ENCODE measurements around the gene DGCR2.

The DGCR2 gene

GRCh38 chr22:19126309-19127273 is 4.4 kb upstream of the DGCR2 start:
- no peak for DNase-seq

GRCh38 chr22:19125474-19126308 is 3.5 kb upstream of the DGCR2 start:
- no peak for DNase-seq

GRCh38 chr22:19125011-19125410 is 2.8 kb upstream of the DGCR2 start:
- no peak for DNase-seq

DNA sequence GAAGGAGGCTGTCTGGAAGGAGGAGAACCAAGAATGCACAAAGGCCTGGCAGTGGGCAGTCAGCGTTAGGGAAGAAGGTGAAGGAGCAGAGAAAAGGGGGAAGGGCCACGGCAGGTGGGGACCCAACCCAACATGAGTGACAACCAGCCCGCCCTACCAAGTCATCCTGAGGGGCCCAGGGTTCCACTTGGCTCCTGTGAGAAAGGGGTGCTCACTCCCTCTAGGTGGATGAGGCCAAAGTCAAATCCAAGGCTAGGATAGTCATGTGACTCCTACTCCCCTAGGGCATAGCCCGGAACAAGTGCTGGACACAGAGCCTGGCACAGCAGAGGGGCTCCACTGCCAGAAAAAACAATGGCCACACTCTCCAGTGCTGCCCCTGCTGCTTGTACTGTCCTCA is 2.2 kb upstream of the DGCR2 start:
- DNase-seq = no peak

DNA sequence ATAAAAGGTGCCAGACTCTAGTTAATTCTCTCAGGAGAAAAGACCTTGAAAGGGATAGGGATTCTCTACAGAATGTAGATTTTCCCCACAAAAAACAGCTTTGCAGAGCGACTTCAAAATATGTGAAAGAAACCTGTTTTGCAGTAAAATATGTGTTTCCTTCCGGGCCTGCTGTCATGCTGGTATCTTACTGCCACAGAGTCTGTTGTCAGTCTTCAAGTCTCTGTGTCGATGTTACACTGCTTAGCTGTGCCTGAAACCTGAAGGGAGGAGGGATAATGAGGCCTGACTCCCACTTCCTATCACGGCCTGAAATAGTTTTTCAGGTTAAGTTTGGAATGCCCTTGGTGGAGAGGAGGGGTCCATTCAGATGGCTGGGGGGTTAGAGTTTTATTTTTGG is 1.7 kb upstream of the DGCR2 start:
- no peak for DNase-seq

DNA sequence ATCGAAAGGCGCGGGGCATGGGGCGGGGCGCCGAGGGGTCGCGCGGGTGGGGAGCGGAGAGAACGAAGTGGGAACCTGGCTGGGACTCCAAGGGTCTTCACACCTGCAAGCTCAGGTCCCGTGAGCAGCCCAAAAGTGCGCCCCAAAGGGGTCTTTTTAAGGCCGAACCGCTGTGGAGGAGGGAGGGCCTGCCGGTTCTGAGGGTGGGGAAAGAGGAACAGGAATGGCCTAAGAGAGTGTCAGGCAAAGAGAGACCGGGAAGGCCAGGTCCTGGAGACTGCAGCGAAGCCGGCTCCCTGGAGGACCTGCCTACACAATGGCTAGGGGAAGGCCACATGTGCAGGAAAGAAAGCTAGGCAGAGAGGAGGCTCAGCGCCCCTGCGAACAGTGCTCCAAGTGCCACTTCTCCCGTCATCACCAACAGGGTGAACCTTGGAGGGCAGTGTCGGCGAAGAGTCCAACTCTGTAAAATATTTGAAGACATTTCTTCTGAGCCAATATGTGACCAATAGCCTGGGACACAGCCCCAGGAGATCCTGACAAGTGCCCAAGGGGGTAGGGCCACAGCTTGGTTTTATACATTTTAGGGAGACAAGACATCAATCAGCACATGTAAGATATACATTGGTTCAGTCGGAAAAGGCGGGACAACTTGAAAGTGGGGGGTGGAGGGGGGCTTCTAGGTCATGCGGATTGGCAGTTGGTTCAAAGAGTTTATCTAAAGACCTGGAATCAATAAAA is 710 bp upstream of the DGCR2 start:
- no peak for DNase-seq

- DNase-seq = no peak
Observed at GRCh38 chr22:19121631-19122142, 525 bp downstream of the DGCR2 start.

DNA sequence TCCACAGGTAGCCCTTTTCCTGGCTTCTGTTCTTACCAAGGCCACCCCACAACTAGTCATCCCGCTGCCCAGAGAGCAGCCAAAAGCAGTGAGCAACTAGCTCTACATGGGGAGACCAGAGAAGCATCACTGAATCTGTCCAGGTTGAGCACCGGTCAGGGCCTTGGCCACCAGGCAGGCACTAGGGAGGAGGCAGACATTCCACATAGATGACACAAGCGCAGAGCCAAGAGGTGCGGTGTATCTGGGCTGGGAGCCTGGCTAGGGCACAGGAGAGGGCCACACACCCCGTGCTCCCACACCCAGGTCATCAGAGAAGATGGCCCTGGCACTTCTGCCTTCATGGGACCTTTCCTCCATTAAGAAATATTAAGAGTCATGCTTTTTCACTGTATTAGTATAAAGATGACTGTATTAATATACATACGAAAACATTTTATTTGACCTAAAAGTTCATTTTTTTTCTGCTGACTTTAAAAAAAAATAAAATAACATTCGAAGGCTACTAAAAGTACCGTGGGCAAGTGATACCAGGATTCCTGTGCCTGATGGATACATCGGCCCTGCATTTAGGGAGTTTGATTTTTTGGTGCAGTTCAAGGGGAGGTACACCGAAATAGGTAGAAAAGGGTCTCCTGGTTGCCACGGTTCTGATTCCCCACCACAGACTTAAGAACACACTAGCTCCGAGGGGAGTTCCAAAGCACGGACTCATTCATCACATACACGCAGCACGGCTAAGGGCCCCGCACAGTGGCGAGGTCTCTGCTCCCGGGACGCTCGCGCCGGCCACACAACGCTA is 1.2 kb downstream of the DGCR2 start:
- no peak for DNase-seq

DNA sequence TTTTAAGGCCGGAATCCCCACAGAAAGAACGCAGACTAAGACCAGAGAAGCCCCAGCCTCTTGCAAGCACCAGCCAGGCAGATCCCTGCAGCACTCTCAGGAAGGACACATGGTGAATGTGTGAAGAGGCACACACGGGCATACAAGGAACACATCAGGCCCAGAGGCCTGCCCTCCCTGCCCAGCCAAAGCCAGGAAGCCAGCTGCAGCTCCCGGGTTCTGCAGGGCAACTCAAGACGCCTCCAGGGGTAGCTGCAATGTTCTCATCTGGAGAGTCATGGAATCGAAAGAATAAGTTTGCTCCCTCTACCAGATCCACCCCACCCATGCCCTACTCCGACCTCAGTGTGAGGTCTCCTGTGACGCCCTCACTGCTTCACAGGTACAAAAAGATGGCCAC is 2.3 kb downstream of the DGCR2 start:
- DNase-seq = no peak

DNA sequence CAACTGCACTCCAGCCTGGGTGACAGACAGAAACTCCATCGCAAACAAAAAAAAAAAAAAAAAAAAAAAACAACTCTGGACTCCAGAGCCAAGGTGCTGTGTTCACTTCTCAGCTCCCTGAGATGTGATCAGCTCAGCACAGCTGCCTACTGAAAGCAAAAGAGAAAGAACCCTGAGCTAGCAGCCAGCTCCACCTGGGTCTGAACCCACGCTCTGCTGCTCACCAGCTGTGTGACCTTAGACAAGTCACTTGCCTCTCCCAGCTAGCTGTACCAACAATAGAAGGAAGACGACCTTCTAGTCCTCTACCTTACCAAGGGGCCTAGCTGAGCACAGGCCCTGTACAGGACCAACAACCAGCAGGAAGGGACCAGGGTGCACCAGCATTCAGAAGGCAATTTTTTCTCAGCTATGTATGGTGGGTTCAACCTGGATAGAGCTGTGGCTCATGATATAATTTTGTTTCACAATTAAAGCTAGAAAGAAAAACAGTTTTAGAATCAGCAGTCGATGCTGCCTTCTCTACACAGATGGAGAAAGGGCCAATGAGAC is 3.8 kb downstream of the DGCR2 start:
- no peak for DNase-seq

DNA sequence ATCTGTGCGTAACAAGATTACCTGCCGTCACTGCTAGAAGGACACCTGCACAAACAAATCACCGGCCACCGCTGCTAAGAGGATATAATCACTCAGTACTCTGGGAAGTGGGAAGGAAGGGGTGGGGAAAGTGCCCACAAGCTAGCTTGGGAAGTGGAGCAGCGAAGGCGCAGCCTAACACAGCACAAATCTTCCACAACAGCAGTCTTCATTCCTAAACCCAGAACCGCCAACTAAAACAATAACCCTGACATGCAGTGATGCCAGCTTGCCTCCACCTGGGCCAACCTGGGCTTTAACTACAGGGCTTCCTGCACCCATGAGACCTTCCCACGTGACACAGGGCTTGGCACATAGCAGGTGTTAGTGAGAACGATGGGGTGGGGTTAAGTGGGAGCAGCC is 5.1 kb downstream of the DGCR2 start:
- peak; percentile 60 for DNase-seq

DNA sequence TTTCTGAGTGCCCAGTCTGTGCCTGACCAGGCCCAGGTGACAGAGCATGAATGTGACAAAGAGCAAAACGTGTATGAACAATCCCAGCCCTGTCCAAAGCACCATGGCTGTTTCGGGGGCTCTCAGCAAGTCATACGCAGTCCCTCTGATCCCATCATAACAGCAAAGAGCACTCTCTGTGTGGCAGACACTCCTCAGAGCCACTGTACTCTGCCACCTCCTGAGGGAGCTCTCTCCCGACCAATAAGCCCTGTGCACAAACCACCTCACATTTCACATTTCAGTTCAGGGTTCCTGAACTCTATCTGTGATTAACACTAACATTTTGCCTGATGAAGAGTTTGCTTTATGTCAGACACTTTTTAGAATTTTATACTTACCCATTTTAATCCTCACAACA is 6.6 kb downstream of the DGCR2 start:
- DNase-seq = no peak

- no peak for DNase-seq
Observed at GRCh38 chr22:19114984-19115552, 7.1 kb downstream of the DGCR2 start.

GRCh38 chr22:19113429-19113828 is 8.8 kb downstream of the DGCR2 start:
- DNase-seq = no peak

DNA sequence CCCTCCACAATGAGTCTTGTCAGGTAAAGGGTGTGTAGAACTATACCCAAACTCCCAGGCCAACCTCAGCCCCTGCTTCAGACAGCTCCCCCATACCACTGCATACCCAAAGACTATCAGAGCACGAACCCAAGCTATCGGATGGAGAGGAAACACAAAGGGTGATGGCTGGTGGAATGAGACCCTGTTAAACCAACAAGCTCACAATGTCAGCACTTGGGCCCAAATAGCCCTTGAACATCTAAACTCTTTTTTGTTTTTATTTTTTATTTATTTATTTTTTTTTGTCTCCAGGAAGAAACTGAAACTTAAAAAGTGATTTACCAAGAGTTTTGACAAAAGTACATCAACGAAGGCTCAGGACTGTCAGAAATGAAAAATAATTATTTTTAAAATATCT is 10.6 kb downstream of the DGCR2 start:
- no peak for DNase-seq

- no peak for DNase-seq
Observed at GRCh38 chr22:19111140-19111539, 11.1 kb downstream of the DGCR2 start.

DNA sequence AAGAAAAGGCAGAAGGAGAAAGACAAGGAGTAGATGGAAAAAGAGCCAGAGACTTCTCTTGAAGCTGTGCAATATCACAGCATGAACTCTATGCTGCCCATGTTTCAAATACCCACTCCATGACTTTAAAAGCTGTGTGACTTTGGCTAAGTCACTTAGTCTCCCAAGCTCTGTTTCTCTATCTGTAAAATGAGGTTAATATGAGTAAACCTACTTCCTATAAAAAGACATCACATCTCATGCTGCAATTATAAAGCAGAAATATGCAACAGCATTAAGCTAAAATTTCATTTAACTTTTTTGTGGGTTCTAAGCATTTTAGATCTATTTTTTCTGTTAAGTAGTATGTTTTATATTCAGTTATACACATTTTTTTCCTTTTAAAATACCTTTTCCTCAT is 11.6 kb downstream of the DGCR2 start:
- DNase-seq = no peak

DNA sequence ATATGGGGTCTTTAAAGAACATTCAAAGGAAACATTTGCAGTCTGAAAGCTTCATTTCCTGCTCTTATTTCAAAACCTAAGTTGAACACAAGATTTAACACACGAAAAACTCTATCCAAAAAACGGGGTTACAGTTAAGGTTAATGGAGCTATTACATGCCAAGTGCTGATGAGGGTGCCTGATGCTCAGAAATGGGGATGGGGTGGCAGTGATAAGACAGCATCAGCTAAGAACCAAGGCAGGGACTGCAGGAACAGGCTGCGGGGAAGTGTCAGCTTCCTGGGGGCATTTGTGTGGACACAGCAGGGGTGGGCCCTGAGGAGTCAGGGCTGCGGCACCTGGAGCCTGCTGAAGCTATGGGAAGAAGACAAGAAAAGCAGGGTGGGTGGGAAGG is 12.2 kb downstream of the DGCR2 start:
- no peak for DNase-seq

GRCh38 chr22:19109198-19110063 is 12.8 kb downstream of the DGCR2 start:
- DNase-seq = no peak

- no peak for DNase-seq
Observed at GRCh38 chr22:19108807-19109197, 13.4 kb downstream of the DGCR2 start.

DNA sequence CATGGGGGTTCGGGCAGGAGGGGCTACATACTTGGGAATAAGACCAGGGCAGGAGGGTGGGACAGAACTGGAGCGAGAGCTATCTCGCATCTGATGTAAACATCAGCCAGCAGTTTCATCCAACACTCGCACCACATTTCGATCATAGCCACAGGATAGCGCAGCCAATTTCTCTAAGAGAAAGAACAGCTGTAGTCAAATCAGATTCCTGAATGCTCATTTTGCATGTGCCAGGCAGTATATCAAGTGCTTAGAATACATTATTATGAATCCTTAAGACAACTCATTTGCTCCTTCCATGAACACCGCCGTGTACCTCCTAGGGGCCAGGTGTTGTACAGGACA is 14.5 kb downstream of the DGCR2 start:
- DNase-seq = peak; percentile 54
